Measurements from ENCODE around the gene OR8B3.
"Not testable (repeated sequence)": the region's sequence is repeated elsewhere in the genome, so short reads cannot be mapped to it uniquely, and the experiment has no call there.

Gene OR8B3, protein sequence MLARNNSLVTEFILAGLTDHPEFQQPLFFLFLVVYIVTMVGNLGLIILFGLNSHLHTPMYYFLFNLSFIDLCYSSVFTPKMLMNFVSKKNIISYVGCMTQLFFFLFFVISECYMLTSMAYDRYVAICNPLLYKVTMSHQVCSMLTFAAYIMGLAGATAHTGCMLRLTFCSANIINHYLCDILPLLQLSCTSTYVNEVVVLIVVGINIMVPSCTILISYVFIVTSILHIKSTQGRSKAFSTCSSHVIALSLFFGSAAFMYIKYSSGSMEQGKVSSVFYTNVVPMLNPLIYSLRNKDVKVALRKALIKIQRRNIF

DNA sequence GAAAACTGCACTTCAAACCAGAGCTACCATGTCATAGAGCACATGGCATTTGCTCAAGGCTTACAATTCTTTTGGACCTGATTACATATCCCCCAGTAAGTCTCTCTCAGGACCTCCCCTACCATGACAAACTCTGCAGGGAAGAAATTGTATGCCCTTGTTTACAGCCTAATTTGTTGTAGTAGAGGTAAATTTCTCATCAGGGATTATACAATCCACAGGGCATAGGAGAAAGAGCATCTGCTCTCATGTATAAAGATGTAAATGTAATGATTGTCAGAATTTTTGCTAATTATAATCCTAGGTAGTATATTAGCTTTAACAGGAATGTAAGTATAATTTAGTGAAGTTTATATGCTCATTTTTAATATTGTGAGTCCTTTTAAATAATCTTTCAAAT is at the start of gene OR8B3:
OR8B3 (minus strand) TSS at position 101 of the 400 bp plus-strand sequence. CDS start 1,673 bp downstream, outside the sequence.
- DNase-seq, result no peak

DNA sequence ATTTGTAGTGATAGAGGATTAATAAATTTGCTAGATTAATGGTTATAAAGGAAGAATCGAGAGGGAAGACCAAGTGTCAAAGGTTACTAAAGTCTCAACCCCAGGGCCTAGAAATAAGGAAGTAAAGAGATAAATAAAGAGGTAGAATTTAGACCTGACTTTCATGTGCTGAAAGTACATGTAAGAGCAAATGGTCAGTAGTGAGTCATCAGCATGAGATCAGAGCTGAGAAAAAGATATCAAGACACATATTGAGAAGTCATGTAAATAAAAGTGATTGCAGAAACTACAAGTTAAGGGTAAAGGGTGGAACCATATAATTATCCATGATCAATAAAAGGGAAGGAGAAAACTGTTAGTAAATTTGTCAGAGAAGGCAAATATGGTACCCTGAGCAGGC is 48.1 kb upstream of the OR8B3 start:
- no peak for DNase-seq

DNA sequence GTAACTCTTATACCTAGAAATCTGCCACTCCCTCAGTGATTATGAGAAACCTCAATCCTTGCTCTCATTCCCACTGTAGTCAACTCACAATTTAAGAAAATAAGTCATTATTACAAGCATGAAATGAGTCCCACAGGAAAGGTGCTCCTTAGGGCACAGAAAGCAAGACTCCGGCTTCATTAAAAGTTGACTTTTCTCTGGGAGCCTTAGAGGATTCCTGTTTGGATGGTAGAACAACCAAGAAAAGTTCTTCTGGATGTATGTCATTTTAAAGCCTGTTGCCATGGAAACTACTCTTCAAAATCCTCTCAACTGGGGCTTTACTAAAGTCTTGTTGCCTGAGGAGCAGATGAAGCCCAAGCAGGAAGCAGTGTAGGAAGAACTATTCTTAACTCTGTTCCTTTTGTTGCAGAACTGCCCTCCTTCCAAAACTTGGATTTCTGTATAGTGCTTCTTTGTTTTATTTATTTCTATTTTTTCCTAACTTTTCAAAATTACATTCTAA is 46.9 kb upstream of the OR8B3 start, which contains the start of gene OR8B8:
OR8B8 (minus strand) TSS at position 51 of the 505 bp plus-strand sequence. CDS start 4,611 bp downstream, outside the sequence.
- no peak for DNase-seq

DNA sequence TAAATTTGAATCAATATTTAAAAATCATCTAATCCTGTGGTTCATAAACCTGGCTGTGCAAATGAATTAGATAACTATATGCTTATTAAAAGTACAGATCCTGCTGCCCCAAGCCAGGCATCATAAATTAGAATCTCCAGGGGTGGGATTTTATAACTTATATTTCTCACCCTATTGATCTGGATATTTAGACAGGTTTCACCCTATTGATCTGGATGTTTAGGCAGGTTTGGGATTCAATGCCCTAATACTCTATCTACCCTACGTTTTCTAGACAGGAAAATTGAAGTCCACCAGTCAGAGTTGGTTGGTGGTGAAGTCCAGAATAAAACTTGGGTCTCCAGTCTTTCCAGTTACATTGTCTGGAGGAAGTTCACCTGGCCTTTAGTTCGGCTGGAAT is 44.0 kb upstream of the OR8B3 start:
- no peak for DNase-seq

DNA sequence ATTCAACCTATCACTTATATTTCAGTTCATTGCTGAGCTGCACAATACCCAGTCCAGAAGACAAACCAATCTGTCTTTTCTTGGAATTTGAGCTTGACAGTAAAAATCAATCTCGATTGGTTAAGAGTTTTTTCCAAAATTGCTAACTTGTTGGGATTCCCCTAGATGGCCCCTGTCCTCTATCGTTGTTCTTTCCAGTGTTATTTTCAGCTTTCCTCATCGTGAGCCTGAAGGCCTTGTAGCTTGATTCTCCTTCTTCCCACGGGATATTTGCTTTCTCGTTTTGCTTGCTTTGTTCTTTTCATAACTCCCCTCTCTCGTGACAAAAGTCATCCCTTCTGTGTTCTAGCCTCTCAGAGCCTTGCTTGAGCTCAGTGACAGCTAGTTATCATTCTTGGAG is 43.6 kb upstream of the OR8B3 start:
- DNase-seq, result no peak

DNA sequence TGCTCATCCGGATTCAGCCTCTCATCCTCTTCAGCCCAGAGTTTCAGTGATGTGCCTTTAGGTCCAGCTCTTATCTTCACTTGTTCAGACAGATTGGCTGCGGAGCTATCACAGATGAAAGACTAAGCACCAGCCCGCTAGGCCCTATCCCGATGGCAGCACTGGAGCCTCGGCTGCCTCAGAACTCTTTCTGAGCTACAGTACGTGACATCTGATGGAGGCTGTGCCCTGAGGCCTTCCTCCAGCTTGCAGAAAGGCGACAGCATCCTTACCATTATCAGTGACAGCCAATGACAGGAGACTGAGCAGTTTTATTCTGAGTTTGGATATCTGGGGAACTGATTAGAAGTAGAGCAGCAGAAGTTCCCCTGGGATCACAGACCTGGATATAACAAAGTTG is 42.7 kb upstream of the OR8B3 start:
- no peak for DNase-seq

DNA sequence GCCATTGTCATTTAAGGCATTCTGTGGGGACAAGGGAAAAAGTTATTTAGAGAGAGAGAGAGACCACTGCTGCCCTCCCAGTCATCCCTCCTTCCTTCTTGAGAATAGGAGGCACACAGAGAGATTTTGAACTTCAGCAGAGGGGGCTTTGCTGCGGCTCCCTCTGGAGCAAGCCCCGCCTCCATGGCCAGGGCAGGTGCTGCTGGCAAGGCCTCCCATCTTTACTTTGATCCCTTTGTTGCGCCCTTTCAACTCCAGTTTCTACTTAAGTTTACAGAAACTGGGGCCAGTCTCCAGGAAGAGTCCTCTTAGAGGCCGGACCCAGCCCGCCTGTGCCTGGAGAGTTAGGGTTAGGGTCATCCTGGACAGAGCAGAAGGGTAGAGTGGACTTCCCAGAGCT is 42.3 kb upstream of the OR8B3 start:
- no peak for DNase-seq

DNA sequence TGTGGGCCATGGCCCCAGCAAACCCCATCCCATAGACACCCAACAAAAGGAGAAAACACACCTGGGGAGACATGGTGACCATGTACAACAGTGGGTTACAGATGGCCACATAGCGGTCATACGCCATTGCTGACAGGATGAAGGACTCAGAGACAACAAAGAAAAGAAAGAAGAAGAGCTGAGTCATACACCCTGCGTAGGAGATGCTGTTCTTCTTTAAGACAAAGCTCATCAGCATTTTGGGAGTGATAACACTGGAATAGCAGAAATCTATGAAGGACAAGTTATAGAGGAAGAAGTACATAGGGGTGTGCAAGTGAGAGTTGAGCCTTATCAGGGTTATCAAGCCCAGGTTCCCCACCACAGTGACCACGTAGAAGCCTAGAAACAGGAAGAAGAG is 41.8 kb upstream of the OR8B3 start:
- no peak for DNase-seq

DNA sequence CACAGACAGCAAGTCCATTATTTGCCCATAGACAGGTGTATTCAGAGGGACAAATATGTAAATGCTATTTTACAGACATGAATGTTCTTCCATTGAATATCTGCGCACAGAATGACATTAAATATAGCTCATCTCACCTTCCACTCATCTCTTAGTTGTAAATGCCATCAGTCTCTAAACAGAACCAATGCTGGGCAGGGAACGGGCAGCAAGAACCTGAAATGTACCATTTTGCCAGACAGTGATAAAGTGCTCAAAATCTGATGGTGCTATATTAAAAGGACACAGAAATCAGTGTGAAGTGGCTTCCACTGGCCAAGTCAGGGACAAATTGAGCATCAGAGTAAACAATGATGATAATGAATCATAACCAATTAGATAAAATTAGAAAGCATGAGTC is 35.9 kb upstream of the OR8B3 start:
- DNase-seq, result no peak

DNA sequence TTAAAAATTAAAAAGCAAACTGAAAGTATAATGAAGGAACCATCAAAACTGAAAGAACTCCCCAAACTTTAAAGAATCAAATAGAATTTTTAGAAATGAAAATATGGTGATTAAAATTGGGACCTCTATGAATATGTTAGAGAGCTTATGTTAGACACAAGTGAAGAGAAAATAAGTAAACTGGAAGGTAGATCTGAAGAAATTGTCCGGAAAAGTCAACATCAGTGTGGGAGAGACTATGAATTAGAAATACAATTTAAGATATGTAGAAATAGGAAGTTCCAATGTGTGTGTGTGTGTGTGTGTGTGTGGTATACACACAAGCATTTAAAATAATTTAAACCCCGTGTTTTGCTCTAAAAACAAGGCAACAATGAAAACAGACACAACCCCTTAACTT is 30.8 kb upstream of the OR8B3 start:
- no peak for DNase-seq

DNA sequence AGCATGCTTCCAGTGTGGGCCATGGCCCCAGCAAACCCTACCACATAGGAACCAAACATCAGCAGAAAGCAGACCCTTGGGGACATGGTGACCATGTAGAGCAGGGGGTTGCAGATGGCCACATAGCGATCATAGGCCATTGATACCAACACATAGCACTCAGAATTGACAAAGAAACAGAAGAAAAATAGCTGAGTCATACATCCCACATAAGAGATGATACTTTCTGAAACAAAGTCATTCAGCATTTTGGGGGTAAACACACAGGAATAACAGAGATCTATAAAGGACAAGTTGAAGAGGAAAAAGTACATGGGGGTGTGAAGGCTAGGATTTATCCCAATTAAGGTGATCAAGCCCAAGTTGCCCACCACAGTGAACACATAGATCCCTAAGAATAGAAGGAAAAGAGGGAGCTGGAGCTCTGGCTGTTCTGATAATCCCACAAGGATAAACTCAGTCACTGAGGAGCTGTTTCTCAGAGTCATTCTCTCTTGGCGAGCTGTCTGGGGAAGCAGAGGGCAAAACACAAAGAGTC is 25.6 kb upstream of the OR8B3 start, which contains the start of gene OR8B4:
OR8B4 (minus strand) TSS at position 488 of the 538 bp plus-strand sequence; CDS start at position 488, 0 bp downstream.
- DNase-seq, result no peak

DNA sequence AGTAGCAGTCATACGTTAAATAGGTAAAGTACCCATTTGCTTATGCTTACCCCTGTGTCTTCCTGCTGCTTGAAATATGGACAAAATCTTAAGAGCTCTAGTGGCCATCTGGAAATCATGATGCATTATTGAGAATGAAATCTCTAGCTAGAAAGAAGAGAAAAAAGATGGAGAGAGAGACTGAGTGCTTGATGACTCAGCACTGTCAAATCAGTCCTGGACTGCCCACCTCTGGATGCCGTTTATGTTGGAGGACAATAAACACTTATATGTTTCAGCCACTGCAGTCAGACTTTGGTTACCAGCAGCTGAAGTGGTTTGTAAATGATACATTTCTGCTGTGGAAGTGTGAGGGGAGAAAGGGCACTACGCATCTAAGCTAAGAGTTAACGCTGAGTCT is 22.2 kb upstream of the OR8B3 start:
- DNase-seq, result no peak

DNA sequence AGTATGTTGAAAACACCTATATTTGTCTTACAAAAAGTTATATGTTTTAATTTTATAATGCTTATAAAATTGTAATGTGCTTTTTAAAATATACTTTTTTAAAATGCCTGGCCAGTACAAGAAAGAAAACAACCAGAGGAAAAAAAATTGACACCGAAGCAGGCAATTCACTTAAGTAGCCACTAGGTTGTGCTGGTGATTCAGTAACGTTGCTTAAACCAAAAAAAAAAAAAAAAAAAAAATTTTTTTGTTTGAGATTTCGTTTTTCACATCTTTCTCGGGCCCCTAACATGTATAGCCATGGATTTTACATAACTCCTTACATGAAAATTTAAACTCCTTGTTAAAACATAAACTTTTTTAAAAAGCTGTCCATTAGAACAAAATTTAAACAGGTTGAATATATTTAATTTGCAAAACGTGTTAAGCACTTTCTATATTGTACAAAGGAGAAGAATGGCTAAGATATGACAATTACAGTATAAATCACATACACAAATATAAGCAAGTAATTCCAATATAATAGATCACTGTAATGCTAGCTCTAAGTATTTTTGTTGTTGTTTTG is 16.6 kb upstream of the OR8B3 start:
- DNase-seq, result no peak

DNA sequence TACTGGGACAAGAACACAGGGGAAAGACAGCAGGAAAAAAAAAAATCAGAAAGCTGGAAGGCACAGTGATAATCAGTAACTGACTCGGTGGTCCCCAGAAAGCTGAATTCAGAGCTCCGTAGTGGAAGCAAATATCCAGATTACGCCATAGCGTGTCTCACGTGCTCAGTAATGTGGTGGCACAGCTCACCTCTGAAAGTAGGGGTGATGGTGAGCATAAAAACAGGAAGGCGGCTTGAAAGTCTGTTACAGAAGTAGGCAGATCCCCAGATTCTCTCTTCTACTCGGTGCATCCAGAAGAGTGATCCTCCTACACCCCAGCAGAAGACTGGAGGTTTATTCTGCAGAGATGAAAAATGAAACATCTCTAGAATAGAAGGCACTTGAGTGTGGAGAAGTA is 11.1 kb upstream of the OR8B3 start:
- no peak for DNase-seq

DNA sequence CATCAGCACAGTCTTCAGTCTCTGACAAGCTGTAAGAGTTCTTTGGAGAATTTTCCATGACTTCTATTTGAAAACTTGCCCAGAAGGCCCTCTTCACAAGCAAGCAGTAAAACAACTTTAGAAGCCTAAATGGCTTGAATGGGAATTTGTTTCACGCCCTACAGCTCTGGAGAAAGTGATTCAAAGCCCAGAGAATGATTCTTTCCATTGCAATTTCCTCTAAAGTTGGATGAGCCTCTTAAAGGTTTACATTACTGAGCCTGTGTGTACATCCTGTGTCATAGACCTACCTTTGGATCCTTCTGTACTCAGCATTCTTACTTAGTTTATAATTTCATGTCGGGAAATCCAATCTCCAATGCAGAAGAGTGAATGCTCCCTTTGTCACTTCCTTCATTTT is 6.8 kb upstream of the OR8B3 start:
- no peak for DNase-seq

DNA sequence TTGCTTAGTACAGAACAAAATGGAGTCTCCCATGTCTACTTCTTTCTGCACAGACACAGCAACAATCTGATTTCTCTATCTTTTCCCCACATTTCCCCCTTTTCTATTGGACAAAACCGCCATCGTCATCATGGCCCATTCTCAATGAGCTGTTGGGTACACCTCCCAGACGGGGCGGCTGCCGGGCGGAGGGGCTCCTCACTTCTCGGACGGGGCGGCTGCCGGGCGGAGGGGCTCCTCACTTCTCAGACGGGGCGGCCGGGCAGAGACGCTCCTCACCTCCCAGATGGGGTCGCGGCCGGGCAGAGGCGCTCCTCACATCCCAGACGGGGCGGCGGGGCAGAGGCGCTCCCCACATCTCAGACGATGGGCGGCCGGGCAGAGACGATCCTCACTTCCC is 4.4 kb upstream of the OR8B3 start:
- not testable (repeated sequence) for DNase-seq

DNA sequence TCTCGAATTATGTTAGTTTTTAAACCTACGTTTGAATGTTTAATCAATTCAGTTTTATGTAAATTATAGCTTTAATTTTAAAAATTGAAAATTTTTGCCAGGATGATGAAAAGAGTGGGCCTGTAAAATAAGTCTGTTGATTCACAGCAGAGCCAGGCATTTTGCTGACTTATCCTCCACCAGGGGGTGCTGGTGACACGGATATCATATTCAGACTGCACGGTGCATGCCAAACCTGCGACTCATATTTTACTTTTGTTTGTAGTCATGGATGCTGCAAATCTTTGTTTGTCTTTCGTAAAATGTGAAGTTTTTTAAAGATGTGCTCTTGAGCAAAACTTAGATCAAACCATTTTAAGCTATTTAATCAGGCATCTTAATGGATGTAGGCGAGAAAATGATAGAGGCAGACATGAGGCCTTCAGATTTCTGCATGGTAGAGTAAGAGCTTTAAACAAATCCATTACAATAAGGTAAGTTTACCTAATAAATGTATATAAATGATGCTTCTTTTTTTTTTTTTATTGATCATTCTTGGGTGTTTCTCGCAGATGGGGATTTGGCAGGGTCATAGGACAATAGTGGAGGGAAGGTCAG is 3.6 kb upstream of the OR8B3 start:
- no peak for DNase-seq

DNA sequence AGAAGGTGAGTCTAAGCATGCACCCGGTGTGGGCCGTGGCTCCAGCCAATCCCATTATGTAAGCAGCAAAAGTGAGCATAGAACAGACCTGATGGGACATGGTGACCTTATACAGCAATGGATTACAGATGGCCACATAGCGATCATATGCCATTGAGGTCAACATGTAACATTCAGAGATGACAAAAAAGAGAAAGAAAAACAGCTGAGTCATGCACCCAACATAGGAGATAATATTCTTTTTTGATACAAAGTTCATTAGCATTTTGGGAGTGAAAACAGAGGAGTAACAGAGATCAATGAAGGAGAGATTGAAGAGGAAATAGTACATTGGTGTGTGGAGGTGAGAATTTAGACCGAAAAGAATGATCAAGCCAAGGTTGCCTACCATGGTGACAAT is 2.0 kb downstream of the OR8B3 start:
- not testable (repeated sequence) for DNase-seq

DNA sequence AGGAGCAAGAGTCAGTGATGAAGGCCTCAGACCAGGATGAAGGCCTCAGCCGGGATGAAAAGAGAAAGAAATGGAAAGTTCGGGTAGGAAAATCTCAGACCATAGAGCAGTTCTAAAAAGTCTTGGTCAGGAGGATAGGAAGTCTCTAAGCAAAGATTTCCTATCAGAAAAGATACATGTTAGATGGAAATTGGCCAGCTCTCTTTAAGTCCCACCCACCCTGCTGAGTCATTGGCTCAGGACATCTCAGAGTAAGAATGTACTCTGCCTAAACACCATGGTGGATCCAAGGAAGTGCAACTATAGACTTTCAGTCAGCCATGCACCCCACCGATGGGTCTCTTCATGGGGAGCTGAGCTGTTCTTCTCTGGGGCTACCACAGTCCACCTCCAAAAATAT is 4.4 kb downstream of the OR8B3 start:
- DNase-seq, result no peak

DNA sequence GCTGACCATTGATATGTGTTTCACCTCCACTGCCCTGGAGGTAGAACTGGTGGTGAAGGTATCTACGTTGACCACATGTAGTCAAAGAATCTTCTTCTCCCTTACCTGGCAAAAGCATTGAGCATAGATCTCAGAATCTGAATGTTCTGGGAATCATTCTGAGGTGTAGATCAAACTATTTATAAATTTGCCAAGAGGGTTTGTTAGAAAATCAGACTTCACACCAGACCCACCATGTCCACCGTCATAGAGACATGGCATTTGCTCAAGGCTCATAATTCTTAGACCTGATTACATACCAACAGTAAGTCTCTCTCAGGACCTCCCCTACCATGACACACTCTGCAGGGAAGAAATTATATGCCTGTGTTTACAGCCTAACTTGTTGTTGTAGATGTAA is 14.4 kb downstream of the OR8B3 start, which contains the start of gene OR8B2:
OR8B2 (minus strand) TSS at position 101 of the 400 bp plus-strand sequence. CDS start 1,156 bp downstream, outside the sequence.
- no peak for DNase-seq

DNA sequence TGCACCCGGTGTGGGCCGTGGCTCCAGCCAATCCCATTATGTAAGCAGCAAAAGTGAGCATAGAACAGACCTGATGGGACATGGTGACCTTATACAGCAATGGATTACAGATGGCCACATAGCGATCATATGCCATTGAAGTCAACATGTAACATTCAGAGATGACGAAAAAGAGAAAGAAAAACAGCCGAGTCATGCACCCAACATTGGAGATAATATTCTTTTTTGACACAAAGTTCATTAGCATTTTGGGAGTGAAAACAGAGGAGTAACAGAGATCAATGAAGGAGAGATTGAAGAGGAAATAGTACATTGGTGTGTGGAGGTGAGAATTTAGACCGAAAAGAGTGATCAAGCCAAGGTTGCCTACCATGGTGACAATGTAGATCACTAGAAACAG is 16.0 kb downstream of the OR8B3 start:
- not testable (repeated sequence) for DNase-seq

DNA sequence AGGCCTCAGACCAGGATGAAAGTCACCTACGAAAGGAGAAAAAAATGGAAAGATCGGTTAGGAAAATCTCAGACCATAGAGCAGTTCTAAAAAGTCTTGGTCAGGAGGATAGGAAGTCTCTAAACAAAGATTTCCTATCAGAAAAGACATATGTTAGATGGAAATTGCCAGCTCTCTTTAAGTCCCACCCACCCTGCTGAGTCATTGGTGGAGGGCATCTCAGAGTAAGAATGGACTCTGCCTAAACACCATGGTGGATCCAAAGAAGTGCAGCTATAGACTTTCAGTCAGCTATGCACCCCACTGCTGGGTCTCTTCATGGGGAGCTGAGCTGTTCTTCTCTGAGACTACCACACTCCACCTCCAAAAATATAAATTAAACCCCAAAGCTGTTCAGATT is 18.2 kb downstream of the OR8B3 start:
- no peak for DNase-seq

DNA sequence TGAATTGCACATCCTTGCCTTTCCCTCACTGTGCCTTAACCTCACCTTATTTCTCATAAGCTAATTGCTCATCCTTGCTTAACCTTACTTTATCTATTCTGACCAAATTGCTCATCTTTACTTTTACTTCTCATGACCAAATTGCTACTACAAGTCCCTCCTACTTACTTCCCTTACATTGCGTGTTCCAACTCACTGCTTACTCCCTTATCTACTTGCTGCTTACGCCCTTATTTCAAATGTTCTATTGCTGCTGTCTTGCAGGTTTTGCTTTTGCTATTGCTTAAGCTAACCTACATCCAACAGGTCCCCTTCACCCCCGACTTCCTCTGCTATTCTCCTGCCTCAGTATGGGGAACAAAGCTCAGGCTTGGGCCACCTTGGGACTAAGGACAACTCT is 22.5 kb downstream of the OR8B3 start:
- DNase-seq, result no peak

DNA sequence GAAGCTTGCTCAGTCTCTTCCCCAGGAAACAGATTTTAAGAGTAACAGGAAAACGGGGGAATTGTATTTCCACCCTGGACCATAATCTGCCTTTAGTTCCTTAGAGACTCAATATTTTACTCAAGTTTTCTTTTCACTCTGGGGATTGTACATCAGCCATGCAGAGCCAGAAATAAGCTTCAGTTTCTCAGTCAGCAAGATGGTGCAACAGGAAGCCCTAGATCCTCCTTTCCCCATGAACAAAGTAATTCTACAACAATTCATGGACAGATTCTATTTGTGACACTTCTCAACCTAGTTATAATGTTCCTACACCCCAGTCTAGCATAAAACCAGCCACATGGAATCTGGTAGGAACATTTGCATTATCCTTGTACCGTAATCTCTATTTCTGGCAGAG is 39.3 kb downstream of the OR8B3 start:
- no peak for DNase-seq

All from cortex of kidney (tissue), 1 donor.